HG03139 (cell line): ENCODE data around the gene PTEN.

Experiments
- ATAC-seq: cut with Tn5 transposase; IDR thresholded peaks from one replicate; pipeline ENCODE4 v1.9.1; 2021; ENCODE audit not compliant: unreplicated experiment

PTEN gene

DNA sequence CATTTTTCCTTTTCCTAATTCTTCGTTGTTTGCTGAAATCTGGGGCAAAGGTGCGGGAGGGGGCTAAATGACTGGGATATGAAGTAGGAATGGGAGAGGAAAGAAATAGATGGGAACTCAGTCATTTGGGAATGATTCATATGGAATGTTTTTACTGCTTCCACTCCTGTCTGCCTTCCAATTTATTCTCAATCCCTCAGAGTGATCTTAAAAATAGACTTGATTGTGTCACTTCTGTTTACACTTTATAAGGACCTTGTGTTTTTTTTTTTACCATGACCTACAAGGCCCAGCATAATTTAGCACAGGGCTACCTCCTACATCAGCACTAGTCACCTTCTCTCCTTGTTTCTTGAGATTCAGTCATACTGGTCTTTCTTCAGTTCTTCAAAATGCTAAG, 97.9 kb downstream of the PTEN start:
- no peak for ATAC-seq

DNA sequence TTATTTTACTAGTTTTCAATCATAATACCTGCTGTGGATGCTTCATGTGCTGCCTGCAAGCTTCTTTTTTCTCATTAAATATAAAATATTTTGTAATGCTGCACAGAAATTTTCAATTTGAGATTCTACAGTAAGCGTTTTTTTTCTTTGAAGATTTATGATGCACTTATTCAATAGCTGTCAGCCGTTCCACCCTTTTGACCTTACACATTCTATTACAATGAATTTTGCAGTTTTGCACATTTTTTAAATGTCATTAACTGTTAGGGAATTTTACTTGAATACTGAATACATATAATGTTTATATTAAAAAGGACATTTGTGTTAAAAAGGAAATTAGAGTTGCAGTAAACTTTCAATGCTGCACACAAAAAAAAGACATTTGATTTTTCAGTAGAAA, 103.0 kb downstream of the PTEN start:
- ATAC-seq: no peak

DNA sequence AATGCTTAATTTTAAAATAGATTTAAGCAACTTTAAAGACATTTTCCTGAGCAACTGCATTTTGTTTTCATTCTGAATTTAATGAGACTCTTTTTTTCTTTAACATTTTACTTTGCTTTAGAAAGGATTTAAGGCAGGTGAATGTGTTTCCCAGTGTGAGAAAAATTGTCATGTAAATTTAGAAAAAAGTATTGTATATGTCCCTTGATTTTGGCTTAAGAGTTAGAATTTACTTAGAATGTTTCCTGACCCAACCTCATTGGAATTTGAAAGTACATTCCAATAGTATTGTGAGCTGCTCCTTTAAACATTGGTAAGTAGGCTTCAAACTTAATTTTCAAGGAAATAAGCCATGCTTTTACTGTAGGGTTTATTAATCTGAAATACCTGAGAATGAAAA, 110.2 kb downstream of the PTEN start:
- no peak for ATAC-seq

DNA sequence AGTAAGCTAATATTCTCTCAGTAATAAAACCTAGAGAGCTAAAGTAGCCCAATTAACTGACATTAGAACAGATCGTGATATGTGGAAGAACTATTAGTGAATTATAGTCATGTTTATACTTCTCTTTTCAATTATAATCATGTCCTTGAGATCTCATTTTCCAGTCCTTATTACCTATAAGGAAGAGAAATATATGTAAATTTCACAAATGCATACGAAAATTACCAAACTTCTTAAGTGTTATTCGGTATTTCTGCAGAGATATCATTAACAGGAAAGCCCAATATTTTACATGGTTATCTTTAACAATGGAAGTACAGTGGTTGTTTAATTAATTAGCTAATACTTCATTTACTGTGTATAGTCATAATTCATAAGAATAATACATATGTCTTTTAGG, 110.7 kb downstream of the PTEN start:
- ATAC-seq: no peak

DNA sequence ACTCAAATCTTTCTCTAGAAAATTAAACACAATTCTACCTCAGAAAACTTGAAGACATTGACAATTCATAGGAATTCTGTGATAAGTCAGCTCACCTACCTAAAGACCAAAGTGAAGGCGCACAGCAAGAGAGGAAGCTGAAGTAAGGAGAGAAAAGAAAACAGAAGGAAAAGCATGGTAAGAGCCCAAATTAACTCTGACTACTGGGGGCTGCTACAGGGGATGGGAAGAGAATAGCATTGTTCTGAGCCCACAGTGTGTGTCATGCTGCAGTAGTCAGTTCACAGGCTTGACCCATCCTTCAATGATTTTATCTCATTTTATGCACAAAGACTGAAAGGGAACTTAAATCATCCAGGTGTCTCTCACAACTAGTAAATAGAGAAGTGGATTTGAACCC, 111.3 kb downstream of the PTEN start:
- ATAC-seq: no peak

DNA sequence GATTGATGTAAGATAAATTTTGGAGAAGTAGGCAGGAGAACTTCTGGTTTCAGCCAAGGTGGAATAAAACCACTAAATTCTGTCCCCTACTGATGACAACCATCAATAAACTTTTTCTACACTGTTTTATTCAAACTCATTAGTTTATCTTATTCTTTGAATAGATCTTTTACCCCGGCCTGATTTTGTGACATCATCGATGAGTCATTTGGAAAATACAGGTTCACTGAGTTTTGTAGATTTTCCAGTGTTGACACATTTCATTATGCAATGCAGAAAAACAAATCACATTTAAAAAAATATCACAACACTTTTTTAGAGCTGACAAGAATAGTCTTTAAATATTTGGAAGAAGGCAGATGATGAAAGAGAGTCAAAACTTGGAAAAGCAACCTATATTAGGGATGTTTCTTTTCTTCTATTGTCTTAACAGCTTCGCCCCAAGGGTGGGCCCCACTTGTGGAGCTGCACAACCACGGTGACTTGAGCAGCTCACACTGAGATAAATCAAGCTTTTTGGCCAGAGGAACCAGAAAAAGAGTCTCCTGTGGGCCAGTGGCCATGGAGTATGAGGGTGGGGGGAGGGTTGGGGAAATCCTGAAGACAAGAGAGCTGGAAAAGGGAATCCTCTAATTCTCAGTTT, 112.8 kb downstream of the PTEN start:
- no peak for ATAC-seq

DNA sequence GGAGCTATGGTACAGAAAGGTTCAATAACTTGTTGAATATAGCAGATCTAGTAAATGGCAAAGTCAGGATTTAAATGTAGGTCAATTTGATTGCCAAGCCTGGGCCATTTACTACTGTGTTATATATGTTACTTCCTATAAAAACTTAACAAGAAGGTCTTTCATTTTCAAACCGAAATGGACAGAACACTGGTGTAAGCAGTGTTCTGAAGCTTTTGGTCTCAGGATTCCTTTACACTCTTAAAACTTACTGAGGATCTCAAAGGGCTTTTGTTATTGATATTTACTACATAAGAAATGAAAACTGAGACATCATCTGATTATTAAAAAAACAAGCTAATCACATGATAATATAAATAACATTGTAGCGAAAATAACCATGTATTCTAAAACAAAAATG, 114.7 kb downstream of the PTEN start:
- no peak for ATAC-seq

DNA sequence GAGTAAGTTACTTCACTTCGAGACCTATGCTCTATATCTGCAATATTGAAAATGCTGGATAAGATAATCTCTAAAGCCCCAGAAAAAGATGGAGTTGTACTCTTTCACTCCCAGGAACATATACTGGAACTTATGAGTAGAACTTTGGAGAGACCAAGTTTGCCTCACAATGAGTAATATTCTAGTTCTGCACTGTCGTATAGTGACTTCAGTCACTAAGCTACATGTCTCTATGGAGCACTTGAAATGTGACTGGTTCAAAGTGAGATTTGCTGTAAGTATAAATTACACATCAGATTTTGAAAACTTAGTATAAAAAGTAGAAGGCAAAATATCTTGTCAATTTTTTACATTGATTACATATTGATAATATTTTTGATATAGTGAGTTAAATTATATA, 116.4 kb downstream of the PTEN start:
- ATAC-seq: no peak

DNA sequence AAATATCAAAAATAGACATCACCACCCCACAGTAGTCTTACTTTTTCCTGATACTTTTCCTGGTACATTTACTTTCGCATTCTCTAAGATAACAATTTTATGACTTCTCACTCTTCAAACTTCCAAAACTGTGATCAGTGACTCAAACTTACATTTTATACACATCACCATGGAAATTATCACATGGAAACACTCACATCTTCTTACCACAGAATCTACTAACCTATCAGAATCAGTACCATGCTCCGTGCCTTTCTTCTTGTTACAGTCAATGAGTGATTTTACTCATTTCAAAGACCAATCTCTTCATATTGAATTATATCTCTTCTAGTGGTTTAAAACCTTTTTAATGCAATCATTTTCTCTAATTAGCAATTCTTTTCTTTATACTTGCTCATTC, 120.3 kb downstream of the PTEN start:
- ATAC-seq: no peak

DNA sequence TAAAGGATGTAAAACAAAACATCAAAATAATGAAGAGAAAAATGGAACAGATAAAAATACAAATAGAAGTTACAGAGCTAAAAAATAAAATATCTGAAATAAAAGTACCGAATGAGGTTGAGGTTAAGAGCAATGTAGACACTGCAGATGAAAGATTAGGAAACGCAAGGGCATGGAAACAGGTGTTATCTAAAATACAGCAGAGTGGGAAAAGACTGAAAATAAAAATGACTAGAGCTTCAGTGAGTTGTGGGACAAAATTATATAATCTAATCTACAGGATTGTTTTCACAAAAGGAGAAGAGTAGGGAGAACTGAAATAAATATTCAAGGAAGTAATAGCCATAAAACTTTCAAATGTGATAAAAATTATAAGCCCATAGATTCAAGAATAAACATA, 123.8 kb downstream of the PTEN start:
- ATAC-seq: no peak

DNA sequence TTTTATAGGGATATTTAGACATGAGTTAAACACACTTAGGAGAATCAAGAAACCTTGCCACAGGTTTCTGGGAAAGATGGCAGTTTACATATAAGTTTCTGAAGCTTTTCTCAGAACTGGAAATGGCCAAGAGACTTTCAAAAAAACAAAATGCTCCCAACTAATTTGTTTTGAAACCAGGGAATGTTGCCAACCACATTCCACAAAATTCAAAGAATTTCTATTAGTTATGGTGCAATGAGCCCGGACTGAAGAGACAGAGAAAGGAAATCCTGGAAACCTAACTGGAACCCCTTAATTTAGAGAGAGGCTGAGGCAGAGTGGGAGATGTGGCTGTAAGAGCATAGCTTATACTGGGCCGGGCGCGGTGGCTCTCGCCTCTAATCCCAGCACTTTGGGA, 128.5 kb downstream of the PTEN start:
- ATAC-seq: no peak

DNA sequence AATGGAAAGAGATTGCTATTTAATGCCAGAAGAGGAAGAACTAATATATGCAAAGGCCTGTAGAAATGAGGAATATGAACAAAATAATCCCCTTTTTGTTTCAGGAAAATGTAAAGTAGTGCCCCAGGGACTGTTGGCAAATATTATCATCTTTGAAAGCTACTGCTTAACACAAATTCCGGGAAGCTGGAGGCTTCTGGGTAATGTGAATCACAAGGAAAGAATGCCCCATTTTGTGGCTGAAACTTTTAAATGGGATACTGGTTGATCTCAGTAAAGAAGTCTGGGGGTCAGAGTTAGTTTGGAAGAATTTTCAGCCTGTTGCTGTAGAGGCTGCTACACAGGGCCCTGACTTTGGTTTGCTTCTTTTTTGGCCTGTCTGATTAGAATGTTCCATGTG, 141.0 kb downstream of the PTEN start:
- ATAC-seq: no peak

DNA sequence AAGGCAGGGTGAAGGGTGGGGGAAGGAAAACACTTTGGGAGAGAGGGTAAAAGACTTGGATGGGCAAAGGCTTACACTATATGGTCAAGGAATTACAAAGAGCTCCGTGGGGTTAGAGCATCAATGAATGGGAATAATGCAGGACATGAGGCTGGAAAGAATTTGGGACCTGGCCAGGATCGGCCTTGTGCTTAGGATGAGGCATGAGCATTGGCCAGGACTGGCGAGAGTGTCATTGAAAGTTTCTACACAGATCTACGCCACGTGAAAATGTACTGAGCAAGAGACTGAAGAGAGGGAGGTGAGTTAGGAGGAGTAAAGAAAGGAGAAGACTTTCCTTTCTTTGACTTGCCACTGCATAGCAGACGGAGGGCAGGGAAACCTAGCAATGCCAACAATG, 142.8 kb downstream of the PTEN start:
- ATAC-seq: no peak

DNA sequence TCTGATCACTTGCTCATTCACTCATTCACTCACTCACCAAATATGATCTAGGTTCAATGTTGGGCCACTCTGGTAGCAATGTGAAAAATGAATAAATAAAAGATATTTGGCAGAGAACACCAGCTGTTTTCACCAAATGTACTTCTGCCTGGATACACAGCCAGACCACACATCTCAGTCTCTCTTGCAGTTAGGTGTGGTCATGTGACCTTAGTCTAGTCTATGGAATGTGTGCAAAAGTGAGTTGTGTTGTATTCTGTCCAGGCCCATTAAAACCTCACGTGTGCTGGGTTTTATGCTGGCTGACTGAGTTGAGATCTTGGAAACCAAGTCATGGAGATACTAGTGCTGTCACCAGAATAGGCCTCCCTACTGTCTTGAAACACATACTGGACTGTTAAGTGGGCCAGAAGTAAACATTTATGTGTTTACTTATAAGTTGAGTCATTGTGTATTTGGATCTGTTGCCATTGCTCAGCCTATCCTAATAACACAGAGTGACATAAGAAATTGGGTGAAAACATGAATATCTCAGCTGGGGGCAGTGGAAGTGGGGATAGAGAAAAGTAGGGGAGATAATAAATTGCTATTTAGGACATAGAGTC, 145.5 kb downstream of the PTEN start:
- no peak for ATAC-seq

DNA sequence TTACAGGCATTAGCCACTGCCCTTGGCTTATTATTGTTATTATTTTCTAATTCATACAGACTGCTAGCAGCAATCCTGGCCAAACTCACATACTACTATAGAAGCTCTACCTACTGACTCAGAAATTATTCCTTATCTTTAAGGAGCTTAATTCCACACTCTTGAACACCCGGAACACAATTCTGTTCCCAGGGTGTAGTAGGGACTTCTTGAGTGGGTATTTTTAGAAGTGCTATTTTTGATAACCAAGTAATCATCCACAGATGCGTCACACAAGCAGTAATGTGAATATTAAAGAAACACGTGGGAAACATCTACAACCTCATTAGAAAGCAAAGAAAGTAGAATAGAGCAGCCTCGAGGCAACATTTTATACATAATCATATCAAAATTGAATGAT, 149.2 kb downstream of the PTEN start:
- ATAC-seq: no peak

DNA sequence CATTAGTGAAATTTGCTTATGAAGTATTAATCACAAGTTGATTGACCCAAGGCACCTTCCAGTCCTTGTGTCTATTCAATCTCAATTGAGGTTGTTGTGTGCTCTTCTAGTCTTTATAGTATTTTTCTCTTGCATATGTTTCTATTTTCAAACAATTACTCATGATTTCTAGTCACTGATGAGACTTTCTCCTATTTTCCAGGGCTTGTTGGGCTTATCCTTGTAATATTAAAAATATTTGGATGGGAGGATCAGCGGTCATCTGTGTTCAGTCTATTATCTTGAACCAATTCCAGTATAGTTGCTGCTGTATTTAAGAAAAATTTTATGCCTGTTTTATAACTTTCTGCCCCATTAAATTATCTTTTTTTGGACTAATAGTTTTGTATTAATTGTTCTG, 154.4 kb downstream of the PTEN start:
- no peak for ATAC-seq

DNA sequence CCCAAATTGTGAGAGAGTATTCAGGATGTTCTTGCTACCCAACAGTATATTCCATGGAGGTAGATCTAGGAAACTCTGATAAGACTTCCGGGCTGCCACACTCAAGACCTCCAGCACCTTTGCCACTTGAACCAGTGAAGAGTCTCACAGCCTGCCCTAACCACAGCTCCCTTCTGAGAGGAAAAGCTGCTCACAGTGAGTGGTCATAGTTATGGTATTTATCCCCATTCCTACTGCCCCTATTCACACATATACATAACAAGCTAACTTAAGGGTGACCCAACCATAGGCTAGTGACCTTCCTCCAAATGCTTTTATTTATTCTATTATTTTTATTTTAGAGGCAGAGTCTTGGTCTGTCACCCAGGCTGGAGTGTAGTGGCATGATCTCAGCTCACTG, 156.3 kb downstream of the PTEN start:
- ATAC-seq: no peak
